Keratinocyte (primary cell): ENCODE results near the gene DSC3.

Experiments
- CTCF ChIP-seq, 3 experiments: IDR thresholded peaks in 1 of 3; conservative IDR thresholded peaks in 1 of 3; optimal IDR thresholded peaks in 1 of 3; 2 replicates in 2 of 3; 3 replicates in 1 of 3; pipeline versions ENCODE3 to v1.5.1; 2011; ENCODE audit warnings: low read length in 3 of 3, mild to moderate bottlenecking in 3 of 3, moderate library complexity in 2 of 3, control low read depth in 1 of 3, inconsistent platforms in 1 of 3; ENCODE audit not compliant: insufficient read depth in 2 of 3; ENCODE audit errors: extremely low read depth in 1 of 3
- EZH2 ChIP-seq: IDR thresholded peaks from one replicate; pipeline ENCODE4 v1.6.1; 2012; ENCODE audit warnings: inconsistent platforms, mild to moderate bottlenecking, low read length, moderate library complexity

GRCh38 chr18:30971338-30971956 is 71.1 kb downstream of the DSC3 start:
- TF ChIP-seq CTCF (optimal IDR thresholded peaks at IDR 0.05 in 1 of 3, IDR thresholded peaks at IDR 0.05 in 1 of 3, conservative IDR thresholded peaks at IDR 0.05 in 1 of 3; ENCODE audit: extremely low read depth in 1 of 3, insufficient read depth in 2 of 3, low read length in 3 of 3) (peak in 2 of 3 experiments; percentile 11 to 37), EZH2 (no peak)
